GM12864 (cell line): ENCODE measurements around the gene ERBB4.

Source experiments
- DNase-seq: peaks from one replicate; pipeline ENCODE4 v3.0.0-alpha.2; 2011; ENCODE audit warnings: low read depth
- H3K4me3 ChIP-seq: 2 replicates; pipeline ENCODE4 v1.5.1; 2011; ENCODE audit warnings: mild to moderate bottlenecking, low read depth, low read length, control low read depth
- CTCF ChIP-seq: IDR thresholded peaks from 2 replicates; pipeline ENCODE4 v1.5.1; 2011; ENCODE audit warnings: low read depth, mild to moderate bottlenecking, moderate library complexity, low read length, control low read depth, inconsistent platforms; ENCODE audit errors: missing control alignments

The ERBB4 gene

GRCh38 chr2:212052412-212053159 is 486.0 kb downstream of the ERBB4 start:
- TF ChIP-seq CTCF = no peak
- no peak overlapping the region for H3K4me3 ChIP-seq
- DNase-seq = no peak

GRCh38 chr2:212050871-212051270 is 487.7 kb downstream of the ERBB4 start:
- TF ChIP-seq CTCF = no peak
- no peak overlapping the region for H3K4me3 ChIP-seq
- DNase-seq = no peak

GRCh38 chr2:212042562-212042961 is 496.0 kb downstream of the ERBB4 start:
- no peak for DNase-seq
- H3K4me3 ChIP-seq = no peak overlapping the region
- TF ChIP-seq CTCF = no peak

- DNase-seq = no peak
- H3K4me3 ChIP-seq = no peak overlapping the region
- TF ChIP-seq CTCF = no peak
Observed at GRCh38 chr2:212037062-212037461, 501.5 kb downstream of the ERBB4 start.

GRCh38 chr2:212034841-212035585 is 503.6 kb downstream of the ERBB4 start:
- no peak for TF ChIP-seq CTCF
- H3K4me3 ChIP-seq = no peak overlapping the region
- no peak for DNase-seq

GRCh38 chr2:212033888-212034287 is 504.7 kb downstream of the ERBB4 start:
- no peak for DNase-seq
- TF ChIP-seq CTCF = no peak
- no peak overlapping the region for H3K4me3 ChIP-seq
